ENCODE results near the gene CDH13. TPM values are rescaled to one million over a fixed set of nuclear protein-coding genes. Genes with fewer than 3 reads are reported as not detected.

CDH13 gene
- total and polyA plus RNA-seq, 10 of the 15 experiments (the other 5 are each of a cell fraction or from before 2014, with no cell fraction given), result under 0.01 to 0.05 TPM; not detected in 8

DNA sequence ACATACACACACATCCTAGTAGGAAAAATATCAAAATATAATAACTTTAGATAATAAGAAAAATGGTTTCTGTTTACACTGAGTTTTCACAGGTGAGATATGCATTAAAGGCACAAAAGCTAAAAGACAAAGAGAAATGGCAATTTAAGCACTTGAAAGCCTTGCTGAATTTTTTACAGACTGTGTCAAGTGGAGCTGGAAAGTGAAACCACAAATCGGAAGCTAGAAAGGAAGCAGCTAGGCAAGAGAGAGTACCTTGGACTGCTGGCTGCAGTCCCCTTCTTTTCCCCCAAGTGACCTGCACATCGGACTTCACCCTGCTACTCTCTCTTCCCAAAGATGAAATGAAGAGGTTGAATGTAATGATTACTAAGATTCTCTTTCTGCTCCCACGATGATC, 135.1 kb downstream of the CDH13 start (continued):
- TF ChIP-seq, protein P1, sequence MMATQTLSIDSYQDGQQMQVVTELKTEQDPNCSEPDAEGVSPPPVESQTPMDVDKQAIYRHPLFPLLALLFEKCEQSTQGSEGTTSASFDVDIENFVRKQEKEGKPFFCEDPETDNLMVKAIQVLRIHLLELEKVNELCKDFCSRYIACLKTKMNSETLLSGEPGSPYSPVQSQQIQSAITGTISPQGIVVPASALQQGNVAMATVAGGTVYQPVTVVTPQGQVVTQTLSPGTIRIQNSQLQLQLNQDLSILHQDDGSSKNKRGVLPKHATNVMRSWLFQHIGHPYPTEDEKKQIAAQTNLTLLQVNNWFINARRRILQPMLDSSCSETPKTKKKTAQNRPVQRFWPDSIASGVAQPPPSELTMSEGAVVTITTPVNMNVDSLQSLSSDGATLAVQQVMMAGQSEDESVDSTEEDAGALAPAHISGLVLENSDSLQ (IDR thresholded peaks at IDR 0.05), result no peak
- TF ChIP-seq YBX1 (IDR thresholded peaks at IDR 0.05), result no peak

DNA sequence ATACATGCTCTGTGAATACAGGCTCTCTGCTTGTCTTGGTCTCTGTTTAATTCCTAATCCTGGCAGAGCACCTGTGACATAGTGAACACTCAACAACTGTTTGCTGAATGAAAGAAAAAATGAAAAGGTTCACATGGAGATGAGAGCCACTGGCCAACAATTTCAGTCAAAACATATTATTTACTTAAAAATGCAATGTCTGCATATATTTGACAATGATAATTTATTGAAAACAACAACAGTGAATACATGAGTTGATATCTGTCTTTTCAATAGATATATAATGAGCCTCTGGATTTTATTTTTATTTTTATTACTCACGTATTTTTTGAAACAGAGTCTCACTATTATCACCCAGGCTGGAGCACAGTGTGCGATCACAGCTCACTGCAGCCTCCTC, 136.6 kb downstream of the CDH13 start:
- TF ChIP-seq SMAD1 (IDR thresholded peaks at IDR 0.05; ENCODE audit: low read depth, partially characterized antibody), result no peak
- no peak for TF ChIP-seq YY1 (IDR thresholded peaks at IDR 0.05; ENCODE audit: low read depth, low read length)
- TF ChIP-seq EZH2 (IDR thresholded peaks at IDR 0.05; ENCODE audit: borderline replicate concordance, control insufficient read depth, low read depth, low read length), result no peak
- no peak for DNase-seq (ENCODE audit: low read depth, low spot score)

More for the DNA sequence above, 136.6 kb downstream of the CDH13 start:
- CTCF ChIA-PET, result no interaction called here
- WGBS (ENCODE audit: insufficient coverage, insufficient replicate concordance, low lambda C conversion rate, missing lambda C conversion rate), result 63% methylated on average over 2 of the region's 2 CpGs
- FAIRE-seq (no peak), ATAC-seq (no peak)
- Histone ChIP-seq H3K27me3 (replicated peaks in 1 of 2; ENCODE audit: control insufficient read depth in 2 of 2, insufficient read depth in 2 of 2, low read length in 1 of 2) (0 out of 4 replicates have a peak, but pooled peaks cover 0 to 2% of the 10 kb centered on the region in 2 experiments), H2AFZ (ENCODE audit: control insufficient read depth, low read depth, low read length) (no peak overlapping the region), H3K4me3 (no peak overlapping the region), H3K9me3 (replicated peaks; ENCODE audit: control insufficient read depth, insufficient read depth, low read length) (no peaks in the 10 kb centered on the region), H4K20me1 (ENCODE audit: control insufficient read depth, insufficient read depth) (no peaks in the 10 kb centered on the region), H3K79me2 (ENCODE audit: control insufficient read depth, insufficient read depth, low read length) (no peaks in the 10 kb centered on the region), H3K36me3 (ENCODE audit: control insufficient read depth in 2 of 2, insufficient read depth in 2 of 2, low read length in 1 of 2) (no peaks in the 10 kb centered on the region), H3K4me1 (ENCODE audit: control insufficient read depth, insufficient read depth, low read length) (no peaks in the 10 kb centered on the region), H3K9ac (ENCODE audit: control insufficient read depth, insufficient read depth, low read length) (no peak overlapping the region), H3K27ac (ENCODE audit: control insufficient read depth, insufficient read depth) (no peak overlapping the region), H3K4me2 (ENCODE audit: control insufficient read depth, insufficient read depth) (no peak overlapping the region)
- POLR2A ChIA-PET, result no interaction called here
- RAD21 ChIA-PET (ENCODE audit: unreplicated experiment), result no interaction called here
- in situ Hi-C loops (cut with MboI), result no loop called here
- no TSS peak for BruUV-seq (replicated peaks)
- SMC1A ChIA-PET (ENCODE audit: uncharacterized antibody, unreplicated experiment), result no interaction called here
- intact Hi-C loops (cut with micrococcal nuclease; ENCODE audit: unreplicated experiment), result no loop called here
